ENCODE data around the gene GARS1. TPM values are rescaled to one million over a fixed set of nuclear protein-coding genes. Genes with fewer than 3 reads are reported as not detected.

GARS1 gene
- total RNA-seq, 3 donors from 2014 or later (not counting 1 experiment from before 2014, with no cell fraction given), result 80.2 to 107 (median 92.4) TPM

DNA sequence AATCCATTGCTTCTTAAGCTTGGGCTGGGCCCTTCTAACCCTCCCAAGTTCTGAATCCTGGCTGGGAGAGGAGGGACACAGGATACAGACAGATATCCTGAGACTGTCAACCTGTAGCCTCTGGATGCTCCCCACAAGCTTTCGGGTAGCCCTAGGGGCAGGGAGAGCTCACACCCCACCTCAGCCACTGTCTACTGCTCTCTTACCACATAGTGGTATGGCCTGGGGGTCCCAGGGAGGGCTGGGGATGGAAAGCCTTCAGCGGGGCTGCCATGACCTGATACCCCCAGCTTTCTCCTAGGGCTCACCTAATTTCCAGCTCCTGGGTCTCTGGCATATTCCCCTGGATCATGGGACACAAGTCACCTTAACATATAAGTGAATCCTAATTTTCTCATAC lies 62.5 kb downstream of the GARS1 start:
- Histone ChIP-seq H3K4me1 (ENCODE audit: control insufficient read depth, insufficient read depth, low read length) (no peaks in the 10 kb centered on the region), H3K27ac (ENCODE audit: low read length) (no peak overlapping the region), H3K27me3 (ENCODE audit: control insufficient read depth, insufficient read depth, low read length) (no peaks in the 10 kb centered on the region), H3K9me3 (ENCODE audit: control insufficient read depth, insufficient read depth, low read length) (no peaks in the 10 kb centered on the region), H3K36me3 (ENCODE audit: control insufficient read depth, insufficient read depth, low read length) (no peaks in the 10 kb centered on the region), H3K4me3 (ENCODE audit: low read length) (no peak overlapping the region)
- whole genome bisulfite sequencing (ENCODE audit: insufficient coverage), result 100% methylated on average over 2 of the region's 2 CpGs
- no peaks in the 10 kb centered on the region for H3K4me1 Mint-ChIP-seq
- TF ChIP-seq, protein P1, sequence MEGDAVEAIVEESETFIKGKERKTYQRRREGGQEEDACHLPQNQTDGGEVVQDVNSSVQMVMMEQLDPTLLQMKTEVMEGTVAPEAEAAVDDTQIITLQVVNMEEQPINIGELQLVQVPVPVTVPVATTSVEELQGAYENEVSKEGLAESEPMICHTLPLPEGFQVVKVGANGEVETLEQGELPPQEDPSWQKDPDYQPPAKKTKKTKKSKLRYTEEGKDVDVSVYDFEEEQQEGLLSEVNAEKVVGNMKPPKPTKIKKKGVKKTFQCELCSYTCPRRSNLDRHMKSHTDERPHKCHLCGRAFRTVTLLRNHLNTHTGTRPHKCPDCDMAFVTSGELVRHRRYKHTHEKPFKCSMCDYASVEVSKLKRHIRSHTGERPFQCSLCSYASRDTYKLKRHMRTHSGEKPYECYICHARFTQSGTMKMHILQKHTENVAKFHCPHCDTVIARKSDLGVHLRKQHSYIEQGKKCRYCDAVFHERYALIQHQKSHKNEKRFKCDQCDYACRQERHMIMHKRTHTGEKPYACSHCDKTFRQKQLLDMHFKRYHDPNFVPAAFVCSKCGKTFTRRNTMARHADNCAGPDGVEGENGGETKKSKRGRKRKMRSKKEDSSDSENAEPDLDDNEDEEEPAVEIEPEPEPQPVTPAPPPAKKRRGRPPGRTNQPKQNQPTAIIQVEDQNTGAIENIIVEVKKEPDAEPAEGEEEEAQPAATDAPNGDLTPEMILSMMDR (IDR thresholded peaks at IDR 0.05), result no peak
- H3K27me3 Mint-ChIP-seq (ENCODE audit: low read depth in 2 of 2), result no peaks in the 10 kb centered on the region
- H3K4me3 Mint-ChIP-seq, result no peak overlapping the region
- H3K36me3 Mint-ChIP-seq, result no peaks in the 10 kb centered on the region
- DNase-seq (peak in 1 of 2 donors; percentile 1), ATAC-seq (no peak)
- no peaks in the 10 kb centered on the region for H3K9me3 Mint-ChIP-seq
- intact Hi-C loops (cut with micrococcal nuclease), result no loop called here
- no peak overlapping the region for H3K27ac Mint-ChIP-seq

GRCh38 chr7:30658479-30659074 lies 63.9 kb downstream of the GARS1 start:
- DNase-seq, result no peak

GRCh38 chr7:30659312-30659711 lies 64.6 kb downstream of the GARS1 start:
- Mint-ChIP-seq H3K27me3 (ENCODE audit: low read depth in 2 of 2) (no peaks in the 10 kb centered on the region), H3K4me1 (no peaks in the 10 kb centered on the region), H3K9me3 (no peaks in the 10 kb centered on the region), H3K36me3 (no peaks in the 10 kb centered on the region), H3K27ac (no peak overlapping the region), H3K4me3 (no peak overlapping the region)
- no peaks in the 10 kb centered on the region for H3K9me3 ChIP-seq (ENCODE audit: control insufficient read depth, insufficient read depth, low read length)
- H3K27me3 ChIP-seq (ENCODE audit: control insufficient read depth, insufficient read depth, low read length), result no peaks in the 10 kb centered on the region
- H3K36me3 ChIP-seq (ENCODE audit: control insufficient read depth, insufficient read depth, low read length), result no peaks in the 10 kb centered on the region
- ATAC-seq (no peak), DNase-seq (no peak)
- no peak overlapping the region for H3K27ac ChIP-seq (ENCODE audit: low read length)
- TF ChIP-seq, protein P1 (IDR thresholded peaks at IDR 0.05), result no peak
- WGBS (ENCODE audit: insufficient coverage), result 100% methylated on average over 2 of the region's 3 CpGs
- intact Hi-C loops (cut with micrococcal nuclease), result no loop called here
- H3K4me3 ChIP-seq (ENCODE audit: low read length), result no peak overlapping the region
- no peaks in the 10 kb centered on the region for H3K4me1 ChIP-seq (ENCODE audit: control insufficient read depth, insufficient read depth, low read length)

More at GRCh38 chr7:30658479-30659074, 63.9 kb downstream of the GARS1 start:
- 6% methylated on average over 3 of the region's 3 CpGs for WGBS (ENCODE audit: insufficient coverage)
- Mint-ChIP-seq H3K27ac (no peak overlapping the region), H3K4me3 (no peak overlapping the region), H3K27me3 (ENCODE audit: low read depth in 2 of 2) (no peaks in the 10 kb centered on the region), H3K4me1 (no peaks in the 10 kb centered on the region), H3K9me3 (no peaks in the 10 kb centered on the region), H3K36me3 (no peaks in the 10 kb centered on the region)
- ATAC-seq, result no peak
- H3K4me3 ChIP-seq (ENCODE audit: low read length), result no peak overlapping the region
- H3K4me1 ChIP-seq (ENCODE audit: control insufficient read depth, insufficient read depth, low read length), result no peaks in the 10 kb centered on the region
- H3K27me3 ChIP-seq (ENCODE audit: control insufficient read depth, insufficient read depth, low read length), result no peaks in the 10 kb centered on the region
- H3K9me3 ChIP-seq (ENCODE audit: control insufficient read depth, insufficient read depth, low read length), result no peaks in the 10 kb centered on the region
- no peak overlapping the region for H3K27ac ChIP-seq (ENCODE audit: low read length)
- intact Hi-C loops (cut with micrococcal nuclease), result no loop called here
- no peaks in the 10 kb centered on the region for H3K36me3 ChIP-seq (ENCODE audit: control insufficient read depth, insufficient read depth, low read length)
- TF ChIP-seq, protein P1 (IDR thresholded peaks at IDR 0.05), result no peak
